LNCAP (cell line): Measurements from ENCODE around the gene ZNF763.

Experiments used
- CTCF ChIP-seq: fragments of 450-650 bp; IDR thresholded peaks from 2 replicates; pipeline ENCODE4 v1.5.1; 2017; ENCODE audit warnings: mild to moderate bottlenecking

The ZNF763 gene

GRCh38 chr19:11942843-11943108 is 22.1 kb upstream of the ZNF763 start:
- no peak for TF ChIP-seq CTCF

GRCh38 chr19:11944656-11945055 is 20.2 kb upstream of the ZNF763 start:
- no peak for TF ChIP-seq CTCF

- no peak for TF ChIP-seq CTCF
Observed at GRCh38 chr19:11948646-11949045, 16.2 kb upstream of the ZNF763 start.

GRCh38 chr19:11949201-11949600 is 15.6 kb upstream of the ZNF763 start:
- no peak for TF ChIP-seq CTCF

GRCh38 chr19:11950312-11950711 is 14.5 kb upstream of the ZNF763 start:
- TF ChIP-seq CTCF: no peak

- peak; percentile 59 for TF ChIP-seq CTCF
Observed at GRCh38 chr19:11963566-11964355, 1.1 kb upstream of the ZNF763 start.

- no peak for TF ChIP-seq CTCF
Observed at GRCh38 chr19:11964496-11964857, 363 bp upstream of the ZNF763 start.

- no peak for TF ChIP-seq CTCF
Observed at GRCh38 chr19:11970174-11970573, 5.3 kb downstream of the ZNF763 start.
